ENCODE results near the gene TCF7L2.

DNA sequence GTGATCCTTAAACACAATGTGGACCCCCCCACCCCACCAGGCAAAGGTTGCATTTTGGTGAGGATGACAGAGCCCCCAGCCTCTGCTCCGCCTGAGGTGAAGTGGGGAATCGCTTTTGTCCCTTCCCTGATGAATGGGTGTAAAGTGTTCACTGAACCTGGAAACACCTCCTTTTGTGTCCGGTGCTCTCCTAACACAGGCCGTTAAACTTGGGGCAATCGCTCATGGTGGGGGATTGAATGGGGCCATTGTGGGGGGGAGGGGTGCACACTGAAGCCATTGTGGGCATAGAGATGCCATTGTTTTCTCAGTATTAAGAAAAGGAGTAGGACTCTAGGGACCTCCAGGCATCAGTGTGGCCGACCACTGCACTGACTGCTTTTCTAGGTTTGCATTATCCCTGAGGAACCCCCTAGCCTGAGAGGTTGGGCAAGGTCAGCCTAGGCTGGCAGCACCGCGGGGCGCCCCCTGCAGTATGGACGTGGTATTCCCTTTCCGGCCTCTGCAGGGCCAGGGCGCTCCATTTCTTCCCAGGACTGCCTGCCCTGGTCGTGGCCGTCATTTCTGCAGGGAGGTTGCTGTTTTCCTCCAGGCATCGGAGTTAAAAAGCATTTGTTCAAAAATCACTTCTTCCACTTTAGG lies 158.3 kb downstream of the TCF7L2 start:
- TF ChIP-seq, protein P1, sequence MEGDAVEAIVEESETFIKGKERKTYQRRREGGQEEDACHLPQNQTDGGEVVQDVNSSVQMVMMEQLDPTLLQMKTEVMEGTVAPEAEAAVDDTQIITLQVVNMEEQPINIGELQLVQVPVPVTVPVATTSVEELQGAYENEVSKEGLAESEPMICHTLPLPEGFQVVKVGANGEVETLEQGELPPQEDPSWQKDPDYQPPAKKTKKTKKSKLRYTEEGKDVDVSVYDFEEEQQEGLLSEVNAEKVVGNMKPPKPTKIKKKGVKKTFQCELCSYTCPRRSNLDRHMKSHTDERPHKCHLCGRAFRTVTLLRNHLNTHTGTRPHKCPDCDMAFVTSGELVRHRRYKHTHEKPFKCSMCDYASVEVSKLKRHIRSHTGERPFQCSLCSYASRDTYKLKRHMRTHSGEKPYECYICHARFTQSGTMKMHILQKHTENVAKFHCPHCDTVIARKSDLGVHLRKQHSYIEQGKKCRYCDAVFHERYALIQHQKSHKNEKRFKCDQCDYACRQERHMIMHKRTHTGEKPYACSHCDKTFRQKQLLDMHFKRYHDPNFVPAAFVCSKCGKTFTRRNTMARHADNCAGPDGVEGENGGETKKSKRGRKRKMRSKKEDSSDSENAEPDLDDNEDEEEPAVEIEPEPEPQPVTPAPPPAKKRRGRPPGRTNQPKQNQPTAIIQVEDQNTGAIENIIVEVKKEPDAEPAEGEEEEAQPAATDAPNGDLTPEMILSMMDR (conservative IDR thresholded peaks at IDR 0.05 in 1 of 2, IDR thresholded peaks at IDR 0.05 in 1 of 2; ENCODE audit: low read depth in 1 of 2, low read length in 2 of 2) = peak; percentile 21 to 45
- TF ChIP-seq EZH2 (IDR thresholded peaks at IDR 0.05; ENCODE audit: low read length, missing control alignments) = no peak
